ENCODE data around the gene CRAMP1.
A peak's percentile ranks its signal among the peaks of the same experiment; 100 is the strongest.
"Not testable (repeated sequence)": the region's sequence is repeated elsewhere in the genome, so short reads cannot be mapped to it uniquely, and the experiment has no call there.

The CRAMP1 gene

DNA sequence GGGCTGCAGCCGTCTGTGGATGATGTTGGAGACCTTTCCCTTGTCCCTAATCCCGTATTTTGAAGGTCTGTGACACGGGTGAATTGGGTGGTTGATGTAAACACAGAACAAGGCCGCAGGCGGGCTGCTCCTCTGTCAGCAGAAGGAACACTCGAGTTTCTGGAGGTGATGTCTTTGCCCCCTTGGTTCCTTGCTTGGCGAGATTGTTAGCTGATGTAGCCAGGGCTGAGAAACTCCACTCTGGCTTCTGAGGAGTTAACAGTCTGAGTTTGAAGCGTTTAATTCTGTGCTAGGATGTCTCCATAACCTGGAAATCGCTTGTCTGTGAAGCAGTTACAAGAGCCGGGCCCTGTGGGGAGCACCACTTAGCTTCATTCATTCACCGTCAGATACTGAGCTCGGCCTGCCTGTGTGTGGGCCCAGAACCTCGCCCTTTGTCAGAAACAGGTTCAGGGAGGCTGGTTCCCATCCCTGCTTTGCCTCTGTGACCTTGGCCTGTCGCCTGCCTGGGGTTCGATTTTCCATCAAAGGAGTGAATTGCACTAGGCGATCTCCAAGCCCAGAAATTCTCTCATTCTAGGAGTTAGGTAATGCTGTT lies 95.1 kb downstream of the CRAMP1 start:
- Histone ChIP-seq H3K36me3 (ENCODE audit: control insufficient read depth in 1 of 2, insufficient read depth in 2 of 2, low read length in 2 of 2) (peaks cover 0 to 4% of the 10 kb centered on the region in 2 donors), H3K4me1 (ENCODE audit: control insufficient read depth in 1 of 2, insufficient read depth in 2 of 2, low read length in 2 of 2) (peaks cover 21 to 23% of the 10 kb centered on the region in 2 donors), H3K27me3 (ENCODE audit: control insufficient read depth in 1 of 2, insufficient read depth in 2 of 2, low read length in 2 of 2) (no peaks in the 10 kb centered on the region), H3K27ac (ENCODE audit: low read depth, low read length) (no peak overlapping the region), H3K9me3 (ENCODE audit: control insufficient read depth in 1 of 2, low read length in 2 of 2) (no peaks in the 10 kb centered on the region), H3K9ac (ENCODE audit: low read depth in 1 of 2, low read length in 2 of 2) (peak overlapping the region; percentile 32 to 70), H3K4me3 (ENCODE audit: low read depth in 1 of 2, low read length in 2 of 2) (peak overlapping the region; percentile 56 to 82)

DNA sequence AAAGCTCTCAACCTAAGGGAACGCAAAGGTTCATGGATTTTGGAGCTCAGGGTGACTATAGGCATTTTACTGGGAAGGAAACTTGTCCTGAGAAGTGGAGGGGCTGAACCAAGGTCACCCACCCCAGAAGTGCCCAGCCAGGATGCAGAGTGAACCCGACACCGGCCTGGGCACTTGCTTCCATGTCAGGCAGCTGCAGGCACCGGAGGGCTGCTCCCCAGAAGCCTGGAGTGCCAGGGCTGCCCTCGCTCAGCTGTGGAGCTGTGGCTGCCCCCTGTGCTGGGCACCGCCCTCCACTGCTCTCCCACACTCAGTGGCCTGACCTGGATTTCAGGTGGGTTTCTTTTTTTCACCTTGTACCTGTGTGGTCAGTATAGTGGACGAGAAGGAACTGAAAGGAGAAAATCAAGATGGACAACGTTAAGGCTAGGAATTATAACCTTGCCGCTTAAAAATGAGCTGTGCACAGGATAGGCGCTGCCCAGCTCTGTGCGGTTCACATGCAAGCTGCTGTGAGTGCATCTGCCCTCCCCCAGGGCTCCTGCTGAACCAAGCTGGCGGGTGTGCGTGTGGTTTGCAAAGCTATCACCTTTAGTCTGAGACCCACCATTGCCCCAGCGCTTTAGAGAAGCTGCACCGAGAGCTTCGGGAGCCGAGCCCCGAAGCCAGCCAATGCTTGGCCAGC lies 96.1 kb downstream of the CRAMP1 start:
- Histone ChIP-seq H3K36me3 (ENCODE audit: control insufficient read depth in 1 of 2, insufficient read depth in 2 of 2, low read length in 2 of 2) (no peaks in the 10 kb centered on the region), H3K4me1 (ENCODE audit: control insufficient read depth in 1 of 2, insufficient read depth in 2 of 2, low read length in 2 of 2) (peaks cover 21 to 23% of the 10 kb centered on the region in 2 donors), H3K9me3 (ENCODE audit: control insufficient read depth in 1 of 2, low read length in 2 of 2) (no peaks in the 10 kb centered on the region), H3K9ac (ENCODE audit: low read depth in 1 of 2, low read length in 2 of 2) (peak overlapping the region in 1 of 2 donors; percentile 70), H3K4me3 (ENCODE audit: low read depth in 1 of 2, low read length in 2 of 2) (peak overlapping the region in 1 of 2 donors; percentile 82), H3K27ac (ENCODE audit: low read depth, low read length) (no peak overlapping the region), H3K27me3 (ENCODE audit: control insufficient read depth in 1 of 2, insufficient read depth in 2 of 2, low read length in 2 of 2) (no peaks in the 10 kb centered on the region)

GRCh38 chr16:1708768-1709180 lies 96.6 kb downstream of the CRAMP1 start:
- no peak overlapping the region for H3K27ac ChIP-seq (ENCODE audit: low read depth, low read length)
- H3K4me1 ChIP-seq (ENCODE audit: control insufficient read depth in 1 of 2, insufficient read depth in 2 of 2, low read length in 2 of 2) = peaks cover 21 to 23% of the 10 kb centered on the region in 2 donors
- no peaks in the 10 kb centered on the region for H3K9me3 ChIP-seq (ENCODE audit: control insufficient read depth in 1 of 2, low read length in 2 of 2)
- no peak overlapping the region for H3K9ac ChIP-seq (ENCODE audit: low read depth in 1 of 2, low read length in 2 of 2)
- no peaks in the 10 kb centered on the region for H3K27me3 ChIP-seq (ENCODE audit: control insufficient read depth in 1 of 2, insufficient read depth in 2 of 2, low read length in 2 of 2)
- H3K4me3 ChIP-seq (ENCODE audit: low read depth in 1 of 2, low read length in 2 of 2) = no peak overlapping the region
- H3K36me3 ChIP-seq (ENCODE audit: control insufficient read depth in 1 of 2, insufficient read depth in 2 of 2, low read length in 2 of 2) = no peaks in the 10 kb centered on the region

DNA sequence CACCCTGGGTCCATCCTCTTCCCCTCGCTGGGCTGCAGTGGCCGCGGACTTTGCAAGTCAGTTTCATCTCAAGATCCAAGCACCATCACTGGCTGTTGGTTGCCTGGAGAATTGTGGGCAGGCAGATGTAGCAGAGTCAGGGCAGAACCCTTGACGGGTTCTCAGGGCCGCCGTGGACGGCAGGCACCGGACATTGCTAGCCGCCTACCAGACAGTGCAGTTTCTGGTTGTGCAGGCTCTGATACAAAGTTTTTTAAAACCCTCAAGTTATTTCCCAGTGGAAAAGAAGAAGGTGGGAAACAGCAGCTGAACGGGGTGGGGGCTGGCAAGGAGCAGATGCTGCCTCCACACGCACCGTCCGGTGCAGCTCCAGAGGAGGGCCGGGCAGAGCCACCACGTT lies 97.2 kb downstream of the CRAMP1 start:
- H3K4me1 ChIP-seq (ENCODE audit: control insufficient read depth in 1 of 2, insufficient read depth in 2 of 2, low read length in 2 of 2) = peaks cover 21 to 23% of the 10 kb centered on the region in 2 donors
- no peaks in the 10 kb centered on the region for H3K9me3 ChIP-seq (ENCODE audit: control insufficient read depth in 1 of 2, low read length in 2 of 2)
- H3K27me3 ChIP-seq (ENCODE audit: control insufficient read depth in 1 of 2, insufficient read depth in 2 of 2, low read length in 2 of 2) = no peaks in the 10 kb centered on the region
- H3K36me3 ChIP-seq (ENCODE audit: control insufficient read depth in 1 of 2, insufficient read depth in 2 of 2, low read length in 2 of 2) = no peaks in the 10 kb centered on the region
- H3K9ac ChIP-seq (ENCODE audit: low read depth in 1 of 2, low read length in 2 of 2) = no peak overlapping the region
- H3K4me3 ChIP-seq (ENCODE audit: low read depth in 1 of 2, low read length in 2 of 2) = no peak overlapping the region
- no peak overlapping the region for H3K27ac ChIP-seq (ENCODE audit: low read depth, low read length)

DNA sequence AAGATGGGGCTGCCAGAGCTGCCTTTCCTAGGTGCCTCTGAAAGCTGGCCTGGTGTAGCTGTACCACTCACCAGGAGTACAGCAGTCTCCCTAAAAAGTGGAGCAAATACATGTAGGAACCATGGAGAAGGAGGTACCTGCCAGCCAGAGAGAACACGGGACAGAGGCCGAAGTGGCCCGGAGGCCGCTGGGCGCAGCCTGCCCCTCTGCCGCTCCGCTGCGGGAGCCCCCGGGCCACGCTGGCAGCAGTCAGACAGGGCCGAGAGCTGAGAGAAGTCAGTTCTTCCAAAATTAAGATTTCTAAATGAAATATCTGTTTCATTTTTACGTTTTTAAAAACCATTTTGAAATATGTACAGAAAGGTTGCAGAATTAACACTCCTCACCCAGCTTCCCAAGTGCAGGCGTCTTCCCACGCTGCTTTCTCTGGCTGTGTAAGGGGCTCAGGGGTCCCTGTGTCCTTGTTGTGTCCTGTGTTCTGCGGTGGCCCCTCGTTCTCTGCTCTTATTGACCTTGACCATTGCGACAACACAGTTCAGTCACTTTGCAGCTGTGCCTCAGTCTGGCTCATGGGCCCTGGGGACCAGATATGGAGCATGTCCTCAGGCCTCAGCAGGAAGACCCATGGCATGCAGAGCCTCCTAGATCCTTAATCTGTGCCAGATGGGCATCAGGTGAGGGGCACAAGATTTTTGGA lies 98.8 kb downstream of the CRAMP1 start:
- H3K4me1 ChIP-seq (ENCODE audit: control insufficient read depth in 1 of 2, insufficient read depth in 2 of 2, low read length in 2 of 2) = peaks cover 18 to 21% of the 10 kb centered on the region in 2 donors
- H3K36me3 ChIP-seq (ENCODE audit: control insufficient read depth in 1 of 2, insufficient read depth in 2 of 2, low read length in 2 of 2) = no peaks in the 10 kb centered on the region
- no peaks in the 10 kb centered on the region for H3K27me3 ChIP-seq (ENCODE audit: control insufficient read depth in 1 of 2, insufficient read depth in 2 of 2, low read length in 2 of 2)
- no peaks in the 10 kb centered on the region for H3K9me3 ChIP-seq (ENCODE audit: control insufficient read depth in 1 of 2, low read length in 2 of 2)
- H3K9ac ChIP-seq (ENCODE audit: low read depth in 1 of 2, low read length in 2 of 2) = no peak overlapping the region
- no peak overlapping the region for H3K4me3 ChIP-seq (ENCODE audit: low read depth in 1 of 2, low read length in 2 of 2)
- H3K27ac ChIP-seq (ENCODE audit: low read depth, low read length) = no peak overlapping the region

DNA sequence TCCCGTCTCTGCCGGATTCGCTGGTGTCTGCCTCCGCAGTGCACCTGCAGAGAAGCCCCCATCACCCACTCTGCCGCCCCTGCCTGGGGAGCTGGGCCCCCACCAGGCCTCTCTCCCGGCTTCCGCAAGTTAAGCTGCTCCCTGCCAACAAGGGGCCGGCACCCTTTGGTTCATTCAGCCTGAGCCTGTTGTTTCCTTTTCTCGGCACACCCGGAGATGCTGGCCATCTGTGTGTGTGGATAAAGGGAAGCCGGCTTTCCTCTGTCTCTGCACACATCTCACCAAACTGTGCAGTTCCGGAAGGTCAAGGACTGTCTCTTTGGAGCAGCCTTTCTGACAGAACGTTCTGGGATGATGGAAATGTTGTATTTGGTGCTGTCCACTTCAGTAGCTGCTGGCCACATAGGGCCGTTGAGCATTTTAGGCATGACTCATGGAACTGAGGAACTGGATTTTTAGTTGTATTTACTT lies 100.7 kb downstream of the CRAMP1 start:
- peaks cover 8 to 11% of the 10 kb centered on the region in 2 donors for H3K4me1 ChIP-seq (ENCODE audit: control insufficient read depth in 1 of 2, insufficient read depth in 2 of 2, low read length in 2 of 2)
- no peak overlapping the region for H3K9ac ChIP-seq (ENCODE audit: low read depth in 1 of 2, low read length in 2 of 2)
- no peaks in the 10 kb centered on the region for H3K36me3 ChIP-seq (ENCODE audit: control insufficient read depth in 1 of 2, insufficient read depth in 2 of 2, low read length in 2 of 2)
- H3K4me3 ChIP-seq (ENCODE audit: low read depth in 1 of 2, low read length in 2 of 2) = no peak overlapping the region
- H3K9me3 ChIP-seq (ENCODE audit: control insufficient read depth in 1 of 2, low read length in 2 of 2) = no peaks in the 10 kb centered on the region
- H3K27me3 ChIP-seq (ENCODE audit: control insufficient read depth in 1 of 2, insufficient read depth in 2 of 2, low read length in 2 of 2) = no peaks in the 10 kb centered on the region
- H3K27ac ChIP-seq (ENCODE audit: low read depth, low read length) = no peak overlapping the region

DNA sequence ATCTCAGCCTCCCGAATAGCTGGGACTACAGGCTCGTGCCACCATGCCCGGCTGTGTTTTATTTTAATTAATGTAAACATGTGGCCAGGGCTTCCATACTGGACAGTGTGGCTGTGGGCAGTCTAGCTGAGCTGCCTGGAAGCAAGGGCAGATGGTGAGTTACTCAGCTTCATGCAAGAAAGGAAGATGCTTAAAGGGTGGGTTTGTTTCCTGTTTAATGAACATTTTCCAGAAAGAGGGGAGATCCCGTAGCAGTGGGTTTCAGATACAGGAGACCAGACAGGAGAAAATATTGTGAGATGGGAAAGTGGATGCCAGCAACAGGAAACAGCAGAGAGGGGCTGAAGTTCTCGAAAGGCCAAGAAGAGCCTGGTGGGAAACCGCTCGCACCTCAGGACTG lies 101.2 kb downstream of the CRAMP1 start:
- H3K4me3 ChIP-seq (ENCODE audit: low read depth in 1 of 2, low read length in 2 of 2) = no peak overlapping the region
- peaks cover 3 to 6% of the 10 kb centered on the region in 2 donors for H3K4me1 ChIP-seq (ENCODE audit: control insufficient read depth in 1 of 2, insufficient read depth in 2 of 2, low read length in 2 of 2)
- H3K27ac ChIP-seq (ENCODE audit: low read depth, low read length) = no peak overlapping the region
- H3K36me3 ChIP-seq (ENCODE audit: control insufficient read depth in 1 of 2, insufficient read depth in 2 of 2, low read length in 2 of 2) = no peaks in the 10 kb centered on the region
- no peaks in the 10 kb centered on the region for H3K9me3 ChIP-seq (ENCODE audit: control insufficient read depth in 1 of 2, low read length in 2 of 2)
- no peaks in the 10 kb centered on the region for H3K27me3 ChIP-seq (ENCODE audit: control insufficient read depth in 1 of 2, insufficient read depth in 2 of 2, low read length in 2 of 2)
- H3K9ac ChIP-seq (ENCODE audit: low read depth in 1 of 2, low read length in 2 of 2) = no peak overlapping the region

GRCh38 chr16:1713933-1714332 lies 101.8 kb downstream of the CRAMP1 start:
- Histone ChIP-seq H3K36me3 (ENCODE audit: control insufficient read depth in 1 of 2, insufficient read depth in 2 of 2, low read length in 2 of 2) (no peaks in the 10 kb centered on the region), H3K4me3 (ENCODE audit: low read depth in 1 of 2, low read length in 2 of 2) (no peak overlapping the region), H3K9ac (ENCODE audit: low read depth in 1 of 2, low read length in 2 of 2) (no peak overlapping the region), H3K27me3 (ENCODE audit: control insufficient read depth in 1 of 2, insufficient read depth in 2 of 2, low read length in 2 of 2) (no peaks in the 10 kb centered on the region), H3K4me1 (ENCODE audit: control insufficient read depth in 1 of 2, insufficient read depth in 2 of 2, low read length in 2 of 2) (no peaks in the 10 kb centered on the region), H3K9me3 (ENCODE audit: control insufficient read depth in 1 of 2, low read length in 2 of 2) (no peaks in the 10 kb centered on the region), H3K27ac (ENCODE audit: low read depth, low read length) (no peak overlapping the region)

- Histone ChIP-seq H3K9ac (ENCODE audit: low read depth in 1 of 2, low read length in 2 of 2) (no peak overlapping the region), H3K27me3 (ENCODE audit: control insufficient read depth in 1 of 2, insufficient read depth in 2 of 2, low read length in 2 of 2) (no peaks in the 10 kb centered on the region), H3K9me3 (ENCODE audit: control insufficient read depth in 1 of 2, low read length in 2 of 2) (no peaks in the 10 kb centered on the region), H3K36me3 (ENCODE audit: control insufficient read depth in 1 of 2, insufficient read depth in 2 of 2, low read length in 2 of 2) (no peaks in the 10 kb centered on the region), H3K27ac (ENCODE audit: low read depth, low read length) (no peak overlapping the region), H3K4me1 (ENCODE audit: control insufficient read depth in 1 of 2, insufficient read depth in 2 of 2, low read length in 2 of 2) (no peaks in the 10 kb centered on the region), H3K4me3 (ENCODE audit: low read depth in 1 of 2, low read length in 2 of 2) (no peak overlapping the region)
Observed at GRCh38 chr16:1715220-1715619, 103.1 kb downstream of the CRAMP1 start.

- not testable (repeated sequence) for H3K9me3 ChIP-seq (ENCODE audit: control insufficient read depth in 1 of 2, low read length in 2 of 2); H3K27me3 ChIP-seq (ENCODE audit: control insufficient read depth in 1 of 2, insufficient read depth in 2 of 2, low read length in 2 of 2); H3K36me3 ChIP-seq (ENCODE audit: control insufficient read depth in 1 of 2, insufficient read depth in 2 of 2, low read length in 2 of 2); H3K27ac ChIP-seq (ENCODE audit: low read depth, low read length); H3K9ac ChIP-seq (ENCODE audit: low read depth in 1 of 2, low read length in 2 of 2); H3K4me3 ChIP-seq (ENCODE audit: low read depth in 1 of 2, low read length in 2 of 2); H3K4me1 ChIP-seq (ENCODE audit: control insufficient read depth in 1 of 2, insufficient read depth in 2 of 2, low read length in 2 of 2)
Observed at GRCh38 chr16:1718236-1718635, 106.1 kb downstream of the CRAMP1 start.

Measured in duodenal mucosa (tissue), 2 donors.